Stimulated activated naive CD8-positive, alpha-beta T cell treated with anti-CD3 and anti-CD28 coated beads, Interleukin-15, Interleukin-2, amounts not matched to agents 100 U/mL and 50 U/mL, for 24 hours (primary cell): ENCODE results near the gene RBM33.

ENCODE experiments used
- ATAC-seq: fragments of 150-1000 bp; cut with Tn5 transposase; one replicate; pipeline ENCODE4 v1.10.0; 2021
- DNase-seq: peaks from one replicate; pipeline ENCODE4 v3.0.0; 2021

The RBM33 gene

DNA sequence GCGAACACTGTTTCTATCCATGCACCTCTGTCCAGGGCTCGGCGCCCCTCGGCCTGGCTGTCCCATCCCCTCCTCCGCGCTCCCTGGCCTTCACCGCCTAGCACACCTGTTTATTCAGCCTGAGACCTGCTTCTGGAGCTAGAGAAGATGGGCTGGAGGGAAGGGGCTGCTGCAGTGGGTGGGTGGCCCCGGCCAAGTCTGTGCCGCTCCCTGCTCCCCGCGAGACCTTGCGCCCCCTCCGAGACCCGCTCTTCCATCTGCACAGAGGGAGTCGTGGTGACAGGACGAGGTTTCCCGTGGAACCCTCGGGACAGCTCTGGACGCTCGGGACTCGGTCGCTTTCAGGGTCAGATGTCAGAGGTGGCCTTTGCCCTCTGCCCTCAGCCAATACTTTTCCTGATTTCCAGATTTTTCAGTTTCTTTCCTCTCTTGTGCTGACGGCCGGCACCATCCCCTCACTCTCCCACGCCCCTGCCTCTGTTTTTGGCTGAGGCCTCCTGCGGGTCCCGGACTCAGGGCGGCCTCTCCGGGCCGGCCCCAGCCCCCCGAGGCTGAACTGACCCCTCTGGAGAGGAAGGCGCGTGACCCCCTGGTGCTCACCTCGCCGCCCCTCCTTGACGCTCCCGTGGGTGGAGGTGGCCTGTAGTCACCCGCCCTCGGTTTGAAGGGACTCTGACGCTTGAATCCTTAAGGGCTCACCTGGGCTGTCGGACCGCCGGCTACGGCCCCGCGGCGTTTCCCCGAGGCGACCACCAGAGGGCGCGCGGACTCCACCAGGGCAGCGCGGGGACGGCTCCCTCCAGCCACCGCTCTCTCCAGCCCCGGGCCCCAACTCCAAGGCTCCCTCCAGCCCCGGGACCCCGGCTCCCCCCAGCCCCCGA is 152.2 kb downstream of the RBM33 start:
- peak; percentile 56 for ATAC-seq
- DNase-seq: peak; percentile 80

DNA sequence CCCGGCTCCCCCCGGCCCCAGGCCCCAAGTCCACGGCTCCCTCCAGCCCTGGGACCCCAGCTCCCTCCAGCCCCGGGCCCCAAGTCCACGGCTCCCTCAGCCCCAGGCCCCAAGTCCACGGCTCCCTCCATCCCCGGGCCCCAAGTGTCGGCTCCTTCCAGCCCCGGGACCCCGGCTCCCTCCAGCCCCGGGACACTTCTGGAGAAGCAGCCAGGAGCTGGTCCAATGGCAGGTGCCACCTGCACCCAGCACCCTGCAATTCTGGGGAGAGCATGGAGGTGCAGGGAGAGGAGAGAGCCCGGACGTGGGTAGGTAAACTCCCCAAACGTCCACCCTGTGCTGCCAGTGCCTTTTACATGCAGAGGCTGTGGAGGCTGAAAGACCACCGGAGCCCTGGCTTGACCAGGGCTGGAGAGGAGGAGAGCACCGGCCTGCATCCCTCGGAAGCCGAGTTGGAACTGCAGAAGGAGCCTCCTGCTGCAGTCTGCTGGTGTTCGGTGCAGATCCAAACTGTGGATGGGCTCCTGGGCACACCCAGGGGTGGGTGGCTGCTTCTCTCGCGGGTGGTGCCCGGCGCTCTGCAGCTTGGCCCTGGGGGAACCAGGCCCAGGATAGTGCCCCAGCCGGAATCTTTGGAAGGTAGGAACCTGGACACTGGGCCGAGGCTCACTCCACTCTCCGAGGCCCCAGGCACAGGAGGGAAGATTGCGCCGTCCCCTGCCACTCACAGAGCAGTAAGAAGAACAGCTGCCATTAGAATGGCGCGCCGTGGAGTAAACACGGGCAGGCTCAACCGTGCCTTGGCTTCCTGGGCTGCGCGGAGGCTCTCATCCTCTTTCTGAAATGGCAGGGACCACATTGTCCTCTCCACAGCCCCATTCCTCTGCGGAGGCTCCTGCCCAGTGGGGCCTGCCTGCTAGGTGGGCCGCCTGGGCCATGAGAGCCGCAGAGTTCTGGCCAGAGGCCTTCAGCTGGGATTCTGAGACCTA is 153.1 kb downstream of the RBM33 start:
- DNase-seq: no peak
- peak; percentile 9 for ATAC-seq

DNA sequence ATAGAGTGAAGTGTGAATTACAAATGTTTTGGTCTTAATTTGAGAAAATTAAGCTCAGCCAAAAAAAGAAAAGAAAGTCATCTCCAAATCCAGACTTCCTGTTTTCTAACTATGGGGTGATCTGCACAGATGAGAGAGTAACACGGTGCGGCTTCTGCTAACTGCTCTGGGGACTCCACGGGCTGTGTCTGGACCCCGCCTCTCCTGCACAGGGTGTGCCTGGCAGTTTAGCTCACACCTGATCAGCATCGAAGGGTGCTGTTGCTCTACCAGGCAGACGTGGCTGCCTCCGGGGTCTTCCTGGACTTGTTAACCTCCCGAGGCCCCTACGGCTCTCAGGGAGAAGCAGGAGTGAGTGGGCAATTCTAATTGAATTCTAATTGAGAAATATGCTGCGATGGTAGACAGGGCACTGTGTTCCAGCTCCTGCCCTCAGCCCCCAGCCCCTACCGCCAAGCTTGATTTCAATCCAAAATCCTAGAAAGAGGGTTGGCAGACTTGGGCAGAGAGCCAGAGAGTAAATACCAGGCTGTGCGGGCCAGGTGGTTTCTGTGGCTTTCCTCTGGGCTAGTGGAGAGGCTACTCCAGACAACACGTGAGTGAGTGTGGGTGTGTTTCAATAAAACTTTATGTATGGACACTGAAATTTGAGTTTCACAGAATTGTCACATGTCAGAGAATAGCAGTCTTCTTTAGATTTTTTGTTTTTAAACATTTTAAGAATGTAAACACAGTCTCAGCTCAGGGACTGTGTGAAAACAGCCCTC is 154.4 kb downstream of the RBM33 start:
- DNase-seq (no peak), ATAC-seq (no peak)

DNA sequence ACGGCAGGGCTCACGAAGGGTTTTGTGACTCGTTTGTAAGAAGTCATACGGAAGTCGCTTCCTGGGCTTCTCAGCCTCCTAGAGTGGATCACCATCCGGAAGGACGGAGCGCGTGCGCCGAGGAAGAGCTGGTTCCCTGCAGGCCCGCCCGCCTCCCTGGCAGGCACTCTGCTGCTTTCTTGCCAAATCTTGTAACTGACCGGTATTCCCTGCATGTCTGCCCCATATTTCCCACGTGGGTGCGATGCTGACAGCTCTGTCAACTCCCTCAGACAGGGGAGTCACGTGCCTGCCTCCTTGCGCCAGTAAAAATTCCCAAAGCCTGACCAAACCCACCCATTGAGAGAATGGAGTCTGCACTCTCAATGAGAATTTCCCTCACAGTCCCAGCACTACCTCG is 155.1 kb downstream of the RBM33 start:
- DNase-seq (no peak), ATAC-seq (no peak)

DNA sequence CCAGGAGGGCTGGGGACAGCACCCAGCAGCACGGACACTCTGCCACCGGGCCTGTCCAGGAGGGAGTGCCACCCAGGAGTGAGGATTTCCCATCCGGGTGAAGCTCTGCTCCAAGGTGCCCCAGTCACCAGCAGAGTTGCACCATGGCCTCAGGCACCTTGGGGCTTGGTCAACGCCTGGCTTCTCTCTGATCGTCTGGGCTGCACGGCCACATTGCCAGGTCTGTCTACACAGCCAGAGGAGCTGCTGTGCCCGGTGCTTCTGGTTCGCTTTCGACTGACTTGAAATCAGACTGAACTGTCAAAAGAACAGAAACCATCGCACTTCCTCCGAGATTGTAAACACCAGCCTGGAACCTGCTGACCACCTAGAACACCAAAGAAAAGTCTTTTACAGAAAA is 155.8 kb downstream of the RBM33 start:
- DNase-seq (no peak), ATAC-seq (no peak)

DNA sequence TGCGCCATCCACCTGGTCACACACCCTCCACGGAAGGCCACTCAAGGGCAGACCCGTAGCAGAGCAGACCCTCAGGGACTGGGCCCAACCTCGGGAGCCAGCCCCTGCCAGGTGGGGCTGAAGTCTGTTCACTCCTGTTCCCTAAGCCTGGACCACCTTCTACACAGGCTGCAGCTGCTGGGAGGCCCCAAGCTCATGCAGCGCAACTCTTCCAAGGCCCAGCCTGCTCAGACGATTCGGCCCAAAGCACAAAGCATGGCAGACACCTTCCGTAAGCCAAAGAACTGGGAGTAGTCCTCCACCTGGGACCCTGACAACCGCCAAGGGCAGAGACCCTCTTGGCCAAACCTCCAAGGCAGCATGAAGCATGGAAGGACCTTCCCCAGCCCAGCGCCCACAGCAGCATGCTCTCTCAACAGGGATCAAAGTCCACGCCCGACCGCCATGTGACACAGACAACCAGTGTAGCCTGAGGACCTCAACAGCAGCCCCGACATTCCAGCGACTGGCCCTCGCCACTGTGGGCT is 156.3 kb downstream of the RBM33 start:
- ATAC-seq (no peak), DNase-seq (no peak)

DNA sequence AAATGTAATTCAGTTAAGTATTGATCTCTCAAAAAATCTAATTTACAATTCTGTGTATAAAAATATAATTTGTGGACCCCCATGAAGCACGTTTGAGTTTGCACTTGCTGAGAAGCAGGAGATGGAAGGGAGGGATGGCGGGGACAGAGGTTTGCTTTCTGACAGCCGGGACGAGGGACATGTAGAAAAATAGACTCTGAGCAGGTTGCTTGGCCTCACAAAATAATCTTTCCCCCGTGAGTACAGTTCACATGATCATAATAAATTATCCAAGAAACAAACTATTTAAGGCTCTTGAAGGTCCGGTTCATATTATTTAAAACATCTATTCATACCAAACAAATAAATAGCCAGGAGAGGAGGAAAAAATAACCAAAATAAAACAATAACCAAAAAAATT is 157.8 kb downstream of the RBM33 start:
- DNase-seq (no peak), ATAC-seq (no peak)

DNA sequence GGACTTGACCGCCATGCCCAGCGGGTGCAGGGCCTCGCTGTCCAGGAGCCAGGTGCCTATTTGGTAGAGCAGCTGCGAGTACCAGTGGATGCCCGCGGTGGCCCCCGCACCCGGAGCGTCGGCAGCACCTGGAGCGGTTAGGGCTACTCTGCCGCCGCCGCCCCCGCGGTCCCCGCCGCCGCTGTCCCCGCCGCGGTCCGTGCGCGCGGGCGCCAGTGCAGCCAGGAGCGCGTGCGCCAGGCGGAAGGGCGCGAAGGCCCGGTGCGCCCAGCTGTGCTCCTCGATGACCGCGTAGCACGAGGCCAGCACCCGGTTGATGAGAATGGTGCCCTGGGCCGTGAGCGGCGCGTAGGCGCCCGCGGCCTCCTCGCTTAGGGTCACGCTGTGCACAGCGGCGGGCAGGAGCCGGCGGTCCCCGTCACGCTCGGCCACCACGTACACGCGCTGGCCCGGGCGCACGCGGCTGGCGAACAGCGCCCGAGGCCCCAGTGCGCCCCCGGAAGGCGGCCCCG is 158.5 kb downstream of the RBM33 start:
- ATAC-seq: no peak

DNA sequence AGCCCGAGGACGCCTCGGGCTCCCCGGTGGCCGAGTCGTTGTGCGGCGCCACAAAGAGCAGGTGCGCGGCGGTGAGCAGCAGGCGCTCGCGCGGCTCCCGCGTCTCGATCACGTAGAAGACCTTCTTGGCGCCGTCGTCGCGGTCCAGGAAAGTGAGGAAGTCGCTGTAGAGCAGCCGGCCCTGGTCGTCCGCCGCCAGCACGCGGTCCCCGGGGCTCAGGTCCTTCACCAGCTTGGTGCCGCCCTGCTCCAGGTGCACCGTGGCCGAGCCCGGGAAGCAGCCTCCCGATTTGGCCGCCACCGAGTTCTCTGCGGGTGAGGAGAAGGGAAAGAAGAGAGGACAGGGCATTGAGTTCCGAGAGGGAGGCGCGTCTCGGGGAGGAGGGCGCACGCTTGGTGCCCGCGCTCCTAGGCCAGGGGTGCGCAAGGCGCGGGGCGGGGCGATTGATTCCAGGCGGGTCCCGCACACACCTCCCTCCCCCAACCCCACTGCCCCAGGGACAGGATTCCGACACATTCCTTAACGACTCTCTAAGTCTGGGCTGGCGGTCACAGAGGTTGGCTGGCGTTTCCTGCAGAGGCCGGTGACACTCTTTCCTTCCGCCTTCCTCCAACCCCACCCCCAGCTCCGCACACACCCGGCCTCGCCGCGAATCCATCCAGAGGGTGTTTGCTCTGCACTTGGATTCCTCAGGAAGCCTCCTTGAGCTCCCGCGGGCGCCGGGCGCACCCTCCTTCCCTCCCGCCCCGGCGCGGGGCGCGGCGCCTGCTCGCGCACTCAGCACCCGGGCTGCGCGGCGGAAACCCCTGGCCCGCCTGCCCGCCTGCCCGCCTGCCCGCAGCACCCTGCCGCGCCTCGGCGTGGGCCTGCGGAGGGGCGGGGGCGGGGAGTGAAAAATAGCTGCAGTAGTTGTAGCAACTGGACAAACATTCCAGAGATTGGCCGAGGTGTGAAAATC is 159.2 kb downstream of the RBM33 start:
- DNase-seq (no peak), ATAC-seq (no peak)

More for the DNA sequence above, 158.5 kb downstream of the RBM33 start:
- no peak for DNase-seq

DNA sequence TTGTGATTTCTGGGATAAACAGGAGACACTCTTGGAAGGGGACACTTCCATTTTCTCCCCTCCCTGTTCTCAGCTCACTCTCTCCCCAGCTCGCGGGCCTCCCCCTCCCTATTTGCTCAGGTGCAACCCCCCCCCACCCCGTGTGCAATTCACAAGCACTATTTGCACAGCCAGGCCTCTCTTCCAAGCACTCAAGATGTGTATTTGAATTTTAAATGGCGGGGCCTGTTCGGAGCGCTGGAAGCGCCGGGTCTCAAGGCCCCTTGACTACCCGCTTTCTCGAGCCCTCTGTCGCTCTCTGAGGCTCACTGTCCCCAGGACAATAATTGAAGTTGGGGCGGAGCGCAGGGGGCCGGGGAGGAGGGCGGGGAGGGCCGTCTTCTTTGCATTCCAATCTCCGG is 160.0 kb downstream of the RBM33 start:
- ATAC-seq (no peak), DNase-seq (no peak)

DNA sequence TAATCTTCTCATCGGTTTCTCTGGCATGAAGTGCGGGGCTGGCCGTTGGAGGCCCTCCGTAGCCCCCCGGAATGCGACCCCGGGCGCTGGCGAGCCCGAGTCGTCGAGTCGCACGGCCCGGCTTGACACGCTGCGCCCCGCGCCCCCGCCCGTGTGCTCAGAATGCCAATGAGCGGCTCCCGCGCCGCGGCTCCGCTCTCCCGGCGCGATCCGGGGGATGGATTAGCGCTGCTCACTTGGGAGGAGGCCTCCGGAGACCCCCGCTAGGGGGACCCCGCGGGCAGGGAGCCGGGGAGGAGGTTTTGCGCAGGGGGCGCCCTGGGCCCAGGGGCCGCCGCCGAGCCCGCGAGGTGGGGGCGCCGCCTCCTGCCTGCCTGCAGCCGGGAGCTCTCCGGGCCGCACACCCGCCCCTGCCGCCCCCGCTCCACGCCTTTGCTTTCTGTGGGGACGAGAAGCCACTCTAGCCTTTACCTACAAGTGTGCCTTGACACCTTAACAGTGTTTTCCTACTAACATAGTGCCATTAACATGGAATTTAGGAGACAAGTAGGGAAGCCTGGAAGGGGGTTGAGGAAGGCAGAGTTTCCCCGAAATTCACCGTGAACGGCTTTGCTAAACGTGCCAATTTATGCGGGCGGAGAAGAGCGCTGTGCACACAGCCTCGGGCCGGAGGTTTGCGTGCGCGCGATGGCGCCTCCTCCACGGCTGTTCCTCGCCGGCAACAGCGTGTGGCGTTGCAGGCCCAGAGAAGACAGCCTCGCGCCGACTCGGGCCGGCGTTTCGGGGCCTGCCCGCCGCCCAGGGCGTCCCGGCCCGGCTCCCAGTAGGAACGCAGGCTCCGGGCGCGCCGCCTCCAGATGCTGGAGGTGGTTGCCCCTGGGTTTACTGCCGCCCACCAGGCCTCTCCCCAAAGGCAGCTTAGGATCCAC is 160.7 kb downstream of the RBM33 start:
- DNase-seq (peak; percentile 81), ATAC-seq (peak; percentile 64)

DNA sequence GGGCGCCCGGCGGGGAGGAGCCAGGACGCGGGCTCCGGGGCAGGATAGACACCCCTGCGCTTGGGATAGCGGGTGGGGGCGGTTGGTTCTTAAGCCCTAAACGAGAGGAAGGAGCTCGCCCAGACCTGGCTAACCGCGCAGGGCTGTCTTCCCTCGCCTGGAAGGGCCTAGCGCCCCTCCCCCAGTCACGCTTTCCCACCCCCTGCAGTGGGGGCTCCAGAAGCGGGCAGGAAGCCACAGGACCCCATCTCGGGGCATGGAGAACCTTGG is 161.3 kb downstream of the RBM33 start:
- DNase-seq (no peak), ATAC-seq (no peak)

DNA sequence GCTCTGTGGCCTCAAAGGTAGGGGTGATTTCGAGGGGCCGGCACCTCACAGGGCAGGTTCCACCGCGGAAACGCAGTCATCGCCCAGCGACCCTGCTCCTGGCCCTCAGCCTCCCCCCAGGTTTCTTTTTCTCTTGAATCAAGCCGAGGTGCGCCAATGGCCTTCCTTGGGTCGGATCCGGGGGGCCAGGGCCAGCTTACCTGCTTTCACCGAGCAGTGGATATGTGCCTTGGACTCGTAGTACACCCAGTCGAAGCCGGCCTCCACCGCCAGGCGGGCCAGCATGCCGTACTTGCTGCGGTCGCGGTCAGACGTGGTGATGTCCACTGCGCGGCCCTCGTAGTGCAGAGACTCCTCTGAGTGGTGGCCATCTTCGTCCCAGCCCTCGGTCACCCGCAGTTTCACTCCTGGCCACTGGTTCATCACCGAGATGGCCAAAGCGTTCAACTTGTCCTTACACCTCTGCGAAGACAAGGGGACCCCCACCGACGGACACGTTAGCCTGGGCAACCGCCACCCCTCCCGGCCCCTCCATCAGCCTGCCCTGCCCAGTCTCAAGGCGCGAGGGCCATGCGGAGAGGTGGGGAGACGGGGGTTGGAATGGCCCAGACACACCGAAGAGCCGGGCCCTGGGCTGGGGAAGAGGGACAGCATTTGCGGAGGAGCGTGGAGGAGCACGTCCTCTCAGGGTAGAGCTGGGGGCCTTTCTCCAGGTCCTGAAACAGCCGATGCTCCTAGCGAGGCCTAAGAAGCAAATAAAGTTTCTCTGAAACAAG is 161.8 kb downstream of the RBM33 start:
- no peak for DNase-seq
- ATAC-seq: no peak

DNA sequence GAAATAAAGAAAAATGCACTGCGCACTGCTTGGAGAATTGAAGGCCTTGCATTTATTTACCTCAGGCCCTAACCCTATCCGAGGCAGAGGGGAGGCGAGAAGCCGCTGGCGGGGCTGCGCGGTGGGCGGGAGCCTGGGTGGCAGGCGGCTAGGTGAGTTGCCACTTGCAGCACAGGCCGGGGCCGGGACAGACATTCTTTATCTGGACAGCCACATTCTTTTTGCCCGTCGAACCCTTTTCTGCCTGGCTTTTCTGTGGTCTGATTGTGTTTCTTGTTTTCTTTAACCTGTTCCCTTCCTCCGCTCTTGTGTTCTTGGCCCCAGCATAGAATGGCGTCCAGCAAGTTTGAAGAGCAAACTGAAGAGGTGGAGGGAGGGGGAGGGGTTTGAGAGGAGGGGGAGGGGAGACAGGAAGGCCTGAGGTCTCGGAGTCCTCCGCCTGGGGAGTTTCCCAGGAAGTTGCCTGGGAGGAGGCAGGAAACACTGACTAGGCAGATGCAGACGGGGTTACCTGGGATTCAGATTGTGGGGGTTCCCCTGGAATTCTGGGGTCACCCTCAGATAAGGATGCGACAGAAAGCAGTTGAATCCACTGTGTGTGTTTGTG is 162.7 kb downstream of the RBM33 start:
- DNase-seq: no peak
- no peak for ATAC-seq

DNA sequence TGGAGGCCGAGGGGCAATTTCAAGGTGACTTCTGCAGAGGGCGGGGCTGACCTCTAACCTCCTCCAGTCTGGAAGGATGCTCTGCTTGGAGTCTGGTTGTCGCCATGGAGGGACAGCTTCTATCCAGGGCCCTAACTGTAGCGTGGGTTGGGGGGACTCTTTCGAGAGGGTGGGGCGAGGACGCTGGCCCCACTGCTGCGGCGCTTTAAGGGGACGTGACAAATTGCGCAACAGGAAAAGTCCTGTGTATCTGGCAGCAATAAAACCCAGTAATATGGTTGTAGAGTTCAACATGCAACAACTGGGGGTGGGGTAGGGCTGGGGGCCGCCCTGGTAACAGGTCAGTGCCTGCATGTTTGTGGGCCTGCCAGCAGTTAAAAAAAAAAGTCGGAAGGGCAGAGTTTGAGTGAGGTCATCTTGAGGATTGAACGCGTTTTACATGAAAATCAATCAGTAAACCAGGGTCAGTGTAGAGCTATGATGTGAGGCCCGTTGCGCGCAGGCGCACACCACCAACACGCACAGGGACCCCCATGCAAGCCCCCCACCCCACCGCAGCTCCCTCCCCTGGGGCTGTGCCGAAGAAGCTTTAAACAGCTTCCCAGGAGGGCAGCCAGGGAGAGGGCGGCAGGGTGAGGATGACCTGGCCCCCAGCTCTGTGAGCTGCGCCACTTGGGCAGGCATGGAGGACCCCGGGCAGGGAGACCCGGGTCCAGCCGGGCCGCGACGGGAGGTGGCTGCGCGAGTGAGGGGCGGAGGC is 163.5 kb downstream of the RBM33 start:
- DNase-seq: no peak
- ATAC-seq: no peak

DNA sequence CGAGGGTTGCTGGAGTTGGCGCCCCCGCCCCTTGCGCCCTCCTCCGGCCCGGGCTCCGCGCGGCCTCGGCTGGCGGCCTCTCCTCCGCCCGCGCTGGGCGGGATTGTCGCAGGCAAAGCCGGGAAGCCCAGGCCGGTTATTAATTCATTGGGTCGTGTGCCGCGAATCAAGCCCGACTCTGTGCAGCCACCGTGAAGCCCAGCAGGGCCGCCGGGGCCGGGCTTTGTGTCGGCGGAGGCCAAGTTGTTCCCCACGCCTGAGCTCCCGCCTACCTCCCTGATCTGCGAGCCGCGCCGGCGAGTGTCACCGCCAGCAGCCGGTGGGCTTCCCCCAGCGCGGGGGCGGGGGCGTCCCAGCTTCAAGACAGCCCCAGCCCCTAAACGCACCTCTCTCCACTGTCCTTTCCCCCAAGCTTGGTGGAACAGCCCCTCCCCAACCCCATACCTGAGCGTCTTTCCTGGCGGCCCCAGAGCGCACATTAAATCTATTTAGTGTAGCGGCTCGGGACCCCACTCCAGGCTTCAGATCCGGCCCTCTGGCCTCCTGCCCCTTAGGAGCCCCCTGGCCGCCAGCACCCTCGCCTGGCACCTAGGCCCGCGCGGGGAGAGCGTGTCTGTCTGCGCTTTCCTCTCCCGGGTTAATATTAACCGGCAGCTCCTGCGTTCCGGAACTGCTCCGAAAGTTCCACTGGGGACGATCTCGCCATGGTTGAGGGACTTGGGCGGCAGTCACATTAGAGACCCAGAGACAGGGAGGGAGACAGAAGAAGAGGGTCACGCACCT is 164.3 kb downstream of the RBM33 start:
- DNase-seq (no peak), ATAC-seq (no peak)
